ENCODE data around the gene IL1RL2.

IL1RL2 gene

DNA sequence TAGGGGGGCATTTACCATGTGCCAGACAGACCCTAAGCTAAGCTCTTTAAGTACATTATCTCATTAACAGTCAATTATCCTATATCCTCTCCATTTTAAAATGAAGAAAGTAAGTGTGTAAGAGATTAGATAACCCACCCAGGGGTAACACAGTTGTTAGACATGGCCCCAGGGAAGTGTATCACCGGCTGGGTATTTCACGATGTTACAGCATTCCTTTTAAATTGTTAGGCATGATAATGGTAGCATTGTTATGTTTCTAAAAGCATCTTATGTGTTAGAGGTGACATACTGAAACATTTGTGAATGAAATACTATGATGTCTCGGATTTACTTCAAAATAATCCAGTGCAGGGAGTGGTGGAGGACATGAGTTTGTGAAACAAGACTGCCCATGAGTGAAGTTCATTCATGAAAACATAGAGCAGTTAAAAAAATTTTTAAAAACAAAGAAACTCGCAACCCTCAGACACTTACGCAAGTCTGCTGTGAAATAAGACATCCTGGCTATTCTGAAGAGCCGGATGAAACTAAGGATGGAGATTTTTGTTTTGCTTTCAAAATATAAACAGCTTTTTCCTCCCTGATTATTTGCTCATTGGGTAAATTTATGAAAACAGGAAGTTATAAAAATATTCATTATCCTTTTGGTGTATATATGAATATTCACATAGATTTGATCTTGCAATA is 54.9 kb downstream of the IL1RL2 start:
- H4K20me1 ChIP-seq (ENCODE audit: insufficient read depth, low read length) = no peaks in the 10 kb centered on the region
- H3K9me2 ChIP-seq (replicated peaks; ENCODE audit: insufficient read depth, low read length) = no peaks in the 10 kb centered on the region
- H3K4me2 ChIP-seq (ENCODE audit: low read depth, low read length) = no peak overlapping the region
- no peak overlapping the region for H3K9ac ChIP-seq (ENCODE audit: low read length)
- H3K27me3 ChIP-seq (replicated peaks; ENCODE audit: insufficient read depth, low read length) = no peaks in the 10 kb centered on the region
- H3F3A ChIP-seq (ENCODE audit: insufficient read depth, low read length) = no peaks in the 10 kb centered on the region
- no peaks in the 10 kb centered on the region for H3K36me3 ChIP-seq (replicated peaks; ENCODE audit: insufficient read depth, low read length)
- H3K79me2 ChIP-seq (ENCODE audit: low read length) = no peaks in the 10 kb centered on the region
- H2AFZ ChIP-seq (ENCODE audit: low read length) = no peak overlapping the region
- H3K9me3 ChIP-seq (replicated peaks; ENCODE audit: insufficient read depth, low read length) = no peaks in the 10 kb centered on the region
- H3K4me3 ChIP-seq (ENCODE audit: low read length) = no peak overlapping the region
- H3K27ac ChIP-seq (ENCODE audit: low read length) = no peak overlapping the region
- TF ChIP-seq EZH2 (optimal IDR thresholded peaks at IDR 0.05; ENCODE audit: low read depth, low read length) = no peak
- TF ChIP-seq EZH2phosphoT487 (IDR thresholded peaks at IDR 0.05; ENCODE audit: low read length) = no peak
- TF ChIP-seq, protein P1, sequence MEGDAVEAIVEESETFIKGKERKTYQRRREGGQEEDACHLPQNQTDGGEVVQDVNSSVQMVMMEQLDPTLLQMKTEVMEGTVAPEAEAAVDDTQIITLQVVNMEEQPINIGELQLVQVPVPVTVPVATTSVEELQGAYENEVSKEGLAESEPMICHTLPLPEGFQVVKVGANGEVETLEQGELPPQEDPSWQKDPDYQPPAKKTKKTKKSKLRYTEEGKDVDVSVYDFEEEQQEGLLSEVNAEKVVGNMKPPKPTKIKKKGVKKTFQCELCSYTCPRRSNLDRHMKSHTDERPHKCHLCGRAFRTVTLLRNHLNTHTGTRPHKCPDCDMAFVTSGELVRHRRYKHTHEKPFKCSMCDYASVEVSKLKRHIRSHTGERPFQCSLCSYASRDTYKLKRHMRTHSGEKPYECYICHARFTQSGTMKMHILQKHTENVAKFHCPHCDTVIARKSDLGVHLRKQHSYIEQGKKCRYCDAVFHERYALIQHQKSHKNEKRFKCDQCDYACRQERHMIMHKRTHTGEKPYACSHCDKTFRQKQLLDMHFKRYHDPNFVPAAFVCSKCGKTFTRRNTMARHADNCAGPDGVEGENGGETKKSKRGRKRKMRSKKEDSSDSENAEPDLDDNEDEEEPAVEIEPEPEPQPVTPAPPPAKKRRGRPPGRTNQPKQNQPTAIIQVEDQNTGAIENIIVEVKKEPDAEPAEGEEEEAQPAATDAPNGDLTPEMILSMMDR (IDR thresholded peaks at IDR 0.05; ENCODE audit: low read length) = no peak
- peaks cover 6% of the 10 kb centered on the region for H3K4me1 ChIP-seq (ENCODE audit: low read length)
- DNase-seq = no peak

DNA sequence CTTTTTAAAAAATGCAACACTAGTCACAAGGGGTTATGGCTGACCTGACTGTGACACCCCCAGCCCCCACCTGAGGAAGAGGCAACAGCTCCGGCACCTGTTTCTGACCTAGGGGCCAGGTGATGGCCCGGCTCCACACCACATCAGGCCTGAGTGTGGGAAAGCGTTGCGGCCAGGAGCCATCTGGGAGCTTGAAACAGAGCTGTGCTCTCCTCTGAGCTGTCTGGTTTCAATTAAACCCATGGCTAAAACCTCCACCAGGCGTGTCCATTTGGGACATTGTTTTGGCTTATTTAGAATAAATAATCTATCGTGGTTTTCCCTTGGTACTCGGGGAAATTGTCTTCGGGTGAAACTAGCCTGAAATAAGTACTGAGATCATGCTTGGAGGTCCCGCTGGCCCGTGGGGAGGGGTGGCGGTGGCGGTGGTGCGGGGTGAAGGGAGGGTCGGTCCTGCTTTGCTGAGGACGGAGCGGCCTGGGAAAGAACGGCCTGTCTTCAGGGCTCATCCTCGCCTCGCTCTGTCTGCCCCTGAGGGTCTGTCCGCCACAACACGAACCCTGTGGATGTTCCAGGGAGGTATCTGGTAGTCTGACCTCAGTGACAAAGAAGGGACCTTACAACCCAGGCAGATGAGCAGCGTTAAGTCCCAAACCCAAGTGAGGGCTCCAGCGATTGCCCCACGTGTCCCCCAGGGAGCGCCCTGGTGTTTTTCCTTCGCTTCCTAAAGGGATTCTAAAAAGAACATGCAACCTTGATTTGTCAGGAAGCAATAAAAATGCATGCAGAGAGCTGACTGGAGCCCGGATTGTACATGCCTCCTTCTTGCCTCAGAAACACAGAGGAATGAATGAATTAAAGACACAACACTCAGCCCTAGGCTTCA is 58.7 kb downstream of the IL1RL2 start:
- Histone ChIP-seq H3K79me2 (ENCODE audit: low read length) (no peaks in the 10 kb centered on the region), H3K4me1 (ENCODE audit: low read length) (peaks cover 2% of the 10 kb centered on the region), H3K27ac (ENCODE audit: low read length) (no peak overlapping the region), H3K9ac (ENCODE audit: low read length) (no peak overlapping the region), H3K27me3 (replicated peaks; ENCODE audit: insufficient read depth, low read length) (no peaks in the 10 kb centered on the region), H4K20me1 (ENCODE audit: insufficient read depth, low read length) (no peaks in the 10 kb centered on the region), H3K4me2 (ENCODE audit: low read depth, low read length) (no peak overlapping the region), H2AFZ (ENCODE audit: low read length) (no peak overlapping the region), H3K4me3 (ENCODE audit: low read length) (no peak overlapping the region), H3F3A (ENCODE audit: insufficient read depth, low read length) (no peaks in the 10 kb centered on the region), H3K9me3 (replicated peaks; ENCODE audit: insufficient read depth, low read length) (no peaks in the 10 kb centered on the region), H3K9me2 (replicated peaks; ENCODE audit: insufficient read depth, low read length) (no peaks in the 10 kb centered on the region), H3K36me3 (replicated peaks; ENCODE audit: insufficient read depth, low read length) (no peaks in the 10 kb centered on the region)
- TF ChIP-seq EZH2phosphoT487 (IDR thresholded peaks at IDR 0.05; ENCODE audit: low read length) (no peak), EZH2 (optimal IDR thresholded peaks at IDR 0.05; ENCODE audit: low read depth, low read length) (no peak)
- TF ChIP-seq, protein P1 (IDR thresholded peaks at IDR 0.05; ENCODE audit: low read length) = no peak
- DNase-seq = no peak

DNA sequence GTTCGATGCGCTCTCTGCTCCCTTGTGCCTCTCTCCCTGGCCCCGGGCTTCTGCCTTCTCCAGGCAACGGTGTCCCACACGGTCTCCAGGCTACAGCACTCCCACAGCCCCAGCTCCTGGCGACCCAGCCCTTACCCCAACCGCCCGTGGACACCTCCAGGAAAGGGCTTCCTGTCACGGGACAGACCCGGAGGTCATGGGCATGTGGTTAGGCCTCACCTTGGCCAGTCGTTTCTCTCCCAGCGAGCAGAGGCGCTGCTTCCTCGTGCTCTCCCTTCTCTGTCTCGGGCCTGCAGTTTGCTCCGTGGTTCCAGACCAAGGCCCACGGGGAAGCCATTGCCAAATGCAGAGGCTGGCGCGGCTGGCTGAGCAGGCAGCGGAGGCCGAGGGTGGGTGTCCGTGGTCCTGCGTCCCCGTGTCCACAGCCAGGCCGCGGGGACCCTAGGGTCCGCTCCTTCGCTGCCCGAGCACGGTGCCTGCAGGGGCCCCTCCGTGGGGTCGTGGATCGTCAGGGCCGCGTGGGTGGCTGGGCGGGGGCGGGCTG is 63.5 kb downstream of the IL1RL2 start:
- no peak overlapping the region for H3K9ac ChIP-seq (ENCODE audit: low read length)
- no peak overlapping the region for H2AFZ ChIP-seq (ENCODE audit: low read length)
- H3K4me3 ChIP-seq (ENCODE audit: low read length) = no peak overlapping the region

More for the DNA sequence above, 63.5 kb downstream of the IL1RL2 start:
- Histone ChIP-seq H3K4me1 (ENCODE audit: low read length) (0 out of 2 replicates have a peak, but pooled peaks cover 3% of the 10 kb centered on the region), H4K20me1 (ENCODE audit: insufficient read depth, low read length) (no peaks in the 10 kb centered on the region), H3K4me2 (ENCODE audit: low read depth, low read length) (no peak overlapping the region), H3K9me3 (replicated peaks; ENCODE audit: insufficient read depth, low read length) (no peaks in the 10 kb centered on the region), H3K9me2 (replicated peaks; ENCODE audit: insufficient read depth, low read length) (no peaks in the 10 kb centered on the region), H3K27ac (ENCODE audit: low read length) (no peak overlapping the region), H3K36me3 (replicated peaks; ENCODE audit: insufficient read depth, low read length) (no peaks in the 10 kb centered on the region), H3F3A (ENCODE audit: insufficient read depth, low read length) (no peaks in the 10 kb centered on the region), H3K79me2 (ENCODE audit: low read length) (no peaks in the 10 kb centered on the region), H3K27me3 (replicated peaks; ENCODE audit: insufficient read depth, low read length) (no peaks in the 10 kb centered on the region)
- no peak for DNase-seq
- TF ChIP-seq EZH2phosphoT487 (IDR thresholded peaks at IDR 0.05; ENCODE audit: low read length) (no peak), EZH2 (optimal IDR thresholded peaks at IDR 0.05; ENCODE audit: low read depth, low read length) (no peak)
- TF ChIP-seq, protein P1 (IDR thresholded peaks at IDR 0.05; ENCODE audit: low read length) = no peak
